PC-9 (cell line): ENCODE results near the gene HCLS1.

Experiments
- EZH2 ChIP-seq: fragments of 200-600 bp; sonication (generic); IDR thresholded peaks from 2 replicates; pipeline ENCODE4 v1.8.0; 2017; ENCODE audit warnings: antibody characterized with exemption, low read depth
- TF ChIP-seq, protein P1 (sequence below): fragments of 200-600 bp; sonication (generic); conservative IDR thresholded peaks from 2 replicates; pipeline ENCODE4 v1.6.1; 2017; ENCODE audit warnings: mixed run types, antibody characterized with exemption, mild to moderate bottlenecking, moderate library complexity

DNA sequence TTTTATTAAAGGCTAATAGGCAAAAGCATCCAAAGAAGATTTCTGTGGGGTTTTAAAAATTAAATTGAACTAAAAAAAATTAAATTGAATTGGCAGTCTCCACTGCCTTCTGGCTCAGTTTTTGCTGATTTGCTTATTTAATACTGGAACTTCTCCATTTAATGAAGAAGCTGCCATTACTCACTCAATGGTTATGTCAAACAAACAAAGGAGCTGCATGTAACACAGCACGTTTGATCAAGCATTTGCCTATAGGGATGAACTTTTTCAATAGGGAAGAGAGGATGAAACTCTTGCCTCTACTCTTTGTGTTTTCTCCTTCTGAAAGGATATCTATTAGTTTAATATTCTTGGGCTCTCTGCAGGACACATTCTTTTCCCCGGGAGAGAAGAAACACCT lies 4.8 kb upstream of the HCLS1 start:
- TF ChIP-seq, protein P1, sequence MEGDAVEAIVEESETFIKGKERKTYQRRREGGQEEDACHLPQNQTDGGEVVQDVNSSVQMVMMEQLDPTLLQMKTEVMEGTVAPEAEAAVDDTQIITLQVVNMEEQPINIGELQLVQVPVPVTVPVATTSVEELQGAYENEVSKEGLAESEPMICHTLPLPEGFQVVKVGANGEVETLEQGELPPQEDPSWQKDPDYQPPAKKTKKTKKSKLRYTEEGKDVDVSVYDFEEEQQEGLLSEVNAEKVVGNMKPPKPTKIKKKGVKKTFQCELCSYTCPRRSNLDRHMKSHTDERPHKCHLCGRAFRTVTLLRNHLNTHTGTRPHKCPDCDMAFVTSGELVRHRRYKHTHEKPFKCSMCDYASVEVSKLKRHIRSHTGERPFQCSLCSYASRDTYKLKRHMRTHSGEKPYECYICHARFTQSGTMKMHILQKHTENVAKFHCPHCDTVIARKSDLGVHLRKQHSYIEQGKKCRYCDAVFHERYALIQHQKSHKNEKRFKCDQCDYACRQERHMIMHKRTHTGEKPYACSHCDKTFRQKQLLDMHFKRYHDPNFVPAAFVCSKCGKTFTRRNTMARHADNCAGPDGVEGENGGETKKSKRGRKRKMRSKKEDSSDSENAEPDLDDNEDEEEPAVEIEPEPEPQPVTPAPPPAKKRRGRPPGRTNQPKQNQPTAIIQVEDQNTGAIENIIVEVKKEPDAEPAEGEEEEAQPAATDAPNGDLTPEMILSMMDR: no peak
- no peak for TF ChIP-seq EZH2
